Thyroid gland (tissue), 4 donors: ENCODE results near the gene PCGF3. TPM values are rescaled to one million over a fixed set of nuclear protein-coding genes. Genes with fewer than 3 reads are reported as not detected.

Source experiments
- DNase-seq, 2 donors: peaks; one replicate each; pipeline ENCODE4 v3.0.0-alpha.2; 2019
- H3K27ac ChIP-seq, 3 donors: fragments of 200-600 bp; sonication (generic); 1 replicate in 2 of 3; 2 replicates in 1 of 3; pipeline ENCODE4 v1.5.1; 2016 to 2019; ENCODE audit warnings: mild to moderate bottlenecking in 1 of 3, moderate library complexity in 1 of 3
- H3K27me3 ChIP-seq: fragments of 200-600 bp; sonication (generic); one replicate; pipeline ENCODE4 v1.5.1; 2019
- H3K36me3 ChIP-seq, 2 donors: fragments of 200-600 bp; sonication (generic); one replicate each; pipeline ENCODE4 v1.5.1; 2016 to 2019
- H3K4me1 ChIP-seq, 2 donors: fragments of 200-600 bp; sonication (generic); one replicate each; pipeline ENCODE4 v1.5.1; 2017 to 2019
- H3K4me3 ChIP-seq, 3 donors: fragments of 200-600 bp; sonication (generic); replicated peaks in 1 of 3; 1 replicate in 2 of 3; 2 replicates in 1 of 3; pipeline ENCODE4 v1.5.1; 2016; ENCODE audit warnings: mild to moderate bottlenecking in 1 of 3
- H3K9me3 ChIP-seq: fragments of 200-600 bp; sonication (generic); one replicate; pipeline ENCODE4 v1.5.1; 2017
- CTCF ChIP-seq, 6 experiments: fragments of 200-600 bp in 3 of 6; fragments of 450-650 bp in 3 of 6; sonication (generic) in 3 of 6; IDR thresholded peaks; one replicate each; pipeline ENCODE4 v1.5.1; 2016 to 2019; ENCODE audit warnings: antibody characterized with exemption in 6 of 6, mild to moderate bottlenecking in 2 of 6, inconsistent platforms in 1 of 6, moderate library complexity in 1 of 6
- POLR2A ChIP-seq, 2 donors: fragments of 450-650 bp; IDR thresholded peaks; one replicate each; pipeline ENCODE4 v1.6.1; 2017; ENCODE audit warnings: antibody characterized with exemption in 2 of 2, mild to moderate bottlenecking in 2 of 2, moderate library complexity in 1 of 2
- WGBS, 2 donors: methylation state at CpG; one replicate each; pipeline ENCODE4 v1.1.5; 2017; 5-methylcytosine and 5-hydroxymethylcytosine counted together
- intact Hi-C: fragments of 100-400 bp; cut with DNase I; formaldehyde crosslinking; loops from one replicate; pipeline ENCODE4 v1.15.1; 2023
- total RNA-seq, 4 donors: library from RNA; depleted of rRNA; stranded (reverse); fragments of >200 nt; gene quantifications; one replicate each; pipeline ENCODE4 v1.2.3, GENCODE V29; 2016

The PCGF3 gene
- total RNA-seq, 4 donors from 2014 or later = 41.4 to 60.0 (median 50.2) TPM

DNA sequence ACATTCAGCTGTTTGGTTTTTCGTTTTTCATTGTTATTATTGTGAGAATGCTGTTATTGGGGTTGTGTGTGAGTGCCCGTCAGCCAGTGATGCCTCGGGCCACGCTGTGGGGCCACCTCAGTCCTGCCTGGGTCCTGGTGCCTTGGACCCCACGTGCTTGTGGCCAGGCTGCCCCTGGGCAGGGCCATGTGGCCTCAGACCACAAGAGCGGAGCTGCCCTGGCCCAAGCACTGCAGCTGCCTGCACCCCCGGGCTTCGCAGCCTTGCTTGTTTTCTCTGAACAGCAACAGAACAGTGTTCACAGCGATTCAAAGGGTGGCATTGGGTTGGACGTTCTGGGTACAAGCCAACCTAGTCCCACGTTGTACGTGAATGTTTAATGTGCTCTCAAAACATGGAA, 63.4 kb downstream of the PCGF3 start:
- Histone ChIP-seq H3K9me3 (no peaks in the 10 kb centered on the region), H3K4me3 (no peak overlapping the region), H3K27me3 (no peaks in the 10 kb centered on the region), H3K27ac (no peak overlapping the region), H3K36me3 (peaks cover 36 to 37% of the 10 kb centered on the region in 2 donors), H3K4me1 (peaks cover 4 to 17% of the 10 kb centered on the region in 2 donors)
- WGBS, 2 donors = 91 to 95% methylated on average over 12 of the region's 12 CpGs
- DNase-seq = no peak
- intact Hi-C loops = no loop called here
- TF ChIP-seq POLR2A (IDR thresholded peaks at IDR 0.05) (no peak), CTCF (IDR thresholded peaks at IDR 0.05) (no peak)

DNA sequence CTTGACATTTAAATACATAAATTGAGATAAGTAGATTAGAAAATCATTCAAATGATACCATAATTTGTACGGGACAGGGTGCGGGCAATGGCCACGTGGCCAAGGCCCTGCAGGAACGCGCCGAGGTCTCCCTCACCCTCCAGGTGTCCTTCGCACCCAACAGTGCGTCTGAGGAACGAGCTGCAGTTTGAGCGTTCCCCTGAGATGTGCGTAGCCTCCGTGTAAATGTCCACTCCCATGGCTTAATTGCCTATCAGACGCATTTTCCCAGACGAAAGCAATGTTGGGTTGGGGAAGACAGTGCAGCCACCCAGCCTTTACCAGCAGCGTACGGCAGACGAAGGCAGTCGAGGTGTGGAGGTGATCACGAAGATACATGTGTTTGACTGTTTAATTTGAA, 63.9 kb downstream of the PCGF3 start:
- Histone ChIP-seq H3K36me3 (peaks cover 41% of the 10 kb centered on the region in 2 donors), H3K27ac (no peak overlapping the region), H3K9me3 (no peaks in the 10 kb centered on the region), H3K27me3 (no peaks in the 10 kb centered on the region), H3K4me3 (no peak overlapping the region), H3K4me1 (peaks cover 4 to 17% of the 10 kb centered on the region in 2 donors)
- TF ChIP-seq CTCF (IDR thresholded peaks at IDR 0.05) (no peak), POLR2A (IDR thresholded peaks at IDR 0.05) (no peak)
- DNase-seq = no peak
- intact Hi-C loops = no loop called here
- WGBS, 2 donors = 97% methylated on average over 19 of the region's 19 CpGs

GRCh38 chr4:770022-770421, 64.4 kb downstream of the PCGF3 start:
- H3K4me1 ChIP-seq = peaks cover 4 to 21% of the 10 kb centered on the region in 2 donors
- WGBS, 2 donors = 98% methylated on average over 5 of the region's 5 CpGs
- intact Hi-C loops = no loop called here

DNA sequence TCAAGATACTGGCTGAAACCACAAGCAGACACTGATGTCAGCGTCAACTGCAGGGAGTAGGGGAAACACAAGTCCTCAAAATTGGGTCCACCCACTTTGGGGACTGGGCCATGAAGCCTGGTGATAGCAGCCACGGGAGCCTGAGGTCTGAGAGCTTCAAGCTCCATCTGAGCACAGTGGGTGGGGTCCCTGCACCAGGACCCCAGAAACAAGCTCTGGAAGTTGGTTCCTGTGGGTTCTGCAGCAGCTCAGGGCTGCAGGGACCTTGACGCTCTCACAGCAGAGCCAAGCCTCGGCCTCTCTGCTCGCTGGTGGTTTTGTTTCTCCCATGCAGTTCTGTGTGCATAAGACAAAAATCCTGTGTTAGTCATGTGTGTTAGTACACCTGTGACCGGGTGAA, 65.8 kb downstream of the PCGF3 start:
- no peak for TF ChIP-seq POLR2A (IDR thresholded peaks at IDR 0.05)
- no peak for TF ChIP-seq CTCF (IDR thresholded peaks at IDR 0.05)
- WGBS, 2 donors = 71 to 79% methylated on average over 5 to 6 of the region's 6 CpGs
- H3K27me3 ChIP-seq = no peaks in the 10 kb centered on the region
- H3K9me3 ChIP-seq = no peaks in the 10 kb centered on the region
- DNase-seq = no peak
- intact Hi-C loops = no loop called here
- no peak overlapping the region for H3K27ac ChIP-seq
- peaks cover 4 to 25% of the 10 kb centered on the region in 2 donors for H3K4me1 ChIP-seq
- peaks cover 47 to 49% of the 10 kb centered on the region in 2 donors for H3K36me3 ChIP-seq
- no peak overlapping the region for H3K4me3 ChIP-seq

More at GRCh38 chr4:770022-770421, 64.4 kb downstream of the PCGF3 start:
- Histone ChIP-seq H3K36me3 (peaks cover 43 to 46% of the 10 kb centered on the region in 2 donors), H3K9me3 (no peaks in the 10 kb centered on the region), H3K27me3 (no peaks in the 10 kb centered on the region), H3K4me3 (no peak overlapping the region), H3K27ac (no peak overlapping the region)
- no peak for DNase-seq
- TF ChIP-seq POLR2A (IDR thresholded peaks at IDR 0.05) = no peak
- no peak for TF ChIP-seq CTCF (IDR thresholded peaks at IDR 0.05)

DNA sequence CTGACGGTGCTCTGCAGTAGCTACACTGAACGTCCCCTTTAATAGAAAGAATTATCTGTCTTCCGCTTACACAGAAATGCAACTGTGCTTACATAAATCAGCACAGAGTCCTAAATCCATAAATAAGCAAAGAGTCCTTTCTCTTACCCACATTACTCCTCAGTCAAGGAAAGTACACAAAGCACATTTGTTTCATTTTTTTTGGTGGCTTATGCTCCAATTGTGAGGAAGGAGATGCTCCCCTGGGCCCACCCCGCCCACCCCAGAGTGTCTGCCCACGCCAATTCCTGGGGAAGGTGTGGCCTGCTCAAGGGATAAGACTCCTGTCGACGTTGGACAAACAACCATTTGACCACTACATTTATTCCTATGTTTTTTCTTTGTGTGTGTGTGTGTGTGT, 66.5 kb downstream of the PCGF3 start:
- H3K4me1 ChIP-seq = peaks cover 8 to 30% of the 10 kb centered on the region in 2 donors
- H3K27me3 ChIP-seq = no peaks in the 10 kb centered on the region
- TF ChIP-seq POLR2A (IDR thresholded peaks at IDR 0.05) = no peak
- TF ChIP-seq CTCF (IDR thresholded peaks at IDR 0.05) = no peak
- peaks cover 48% of the 10 kb centered on the region in 2 donors for H3K36me3 ChIP-seq
- no peak for DNase-seq
- WGBS, 2 donors = 56 to 69% methylated on average over 7 of the region's 7 CpGs
- H3K27ac ChIP-seq = no peak overlapping the region
- H3K4me3 ChIP-seq = no peak overlapping the region
- H3K9me3 ChIP-seq = no peaks in the 10 kb centered on the region
- intact Hi-C loops = no loop called here
